Measurements from ENCODE around the gene AKAP11. TPM values are rescaled to one million over a fixed set of nuclear protein-coding genes. Genes with fewer than 3 reads are reported as not detected.

AKAP11 gene
- total RNA-seq, 2 donors from 2014 or later, result 20.8 to 36.1 TPM

DNA sequence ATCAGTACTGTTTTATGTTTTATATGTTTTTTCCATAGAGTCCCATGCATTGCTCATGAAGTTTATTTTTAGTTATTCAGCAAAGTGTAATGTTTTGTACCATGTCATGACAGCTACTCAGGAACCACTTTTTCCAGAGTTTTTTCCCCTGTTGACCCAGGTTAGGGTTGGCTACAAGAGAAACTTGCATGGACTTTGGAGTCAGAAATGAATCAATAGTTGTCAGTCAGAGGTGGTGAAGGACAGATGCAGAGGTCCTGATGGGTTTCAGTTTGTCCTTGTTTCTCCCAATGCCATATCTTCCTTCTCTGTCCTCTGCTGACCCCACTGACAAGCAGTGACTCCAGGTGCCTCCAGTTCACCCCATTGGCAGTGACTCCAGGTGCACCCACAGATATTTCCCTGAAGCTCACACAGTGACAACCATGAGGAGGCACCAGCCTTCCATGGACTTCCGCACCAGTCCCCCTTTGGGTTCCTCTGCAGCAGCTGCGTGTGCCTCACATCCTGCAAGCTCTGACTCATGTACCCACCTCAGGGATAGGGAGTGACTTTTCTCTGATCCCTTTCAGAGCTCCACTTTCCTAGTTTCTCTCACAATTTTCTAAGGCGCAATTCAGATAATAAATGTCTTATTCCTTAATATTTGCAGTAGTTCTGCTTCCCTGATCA is 92.1 kb downstream of the AKAP11 start:
- TF ChIP-seq, protein P1, sequence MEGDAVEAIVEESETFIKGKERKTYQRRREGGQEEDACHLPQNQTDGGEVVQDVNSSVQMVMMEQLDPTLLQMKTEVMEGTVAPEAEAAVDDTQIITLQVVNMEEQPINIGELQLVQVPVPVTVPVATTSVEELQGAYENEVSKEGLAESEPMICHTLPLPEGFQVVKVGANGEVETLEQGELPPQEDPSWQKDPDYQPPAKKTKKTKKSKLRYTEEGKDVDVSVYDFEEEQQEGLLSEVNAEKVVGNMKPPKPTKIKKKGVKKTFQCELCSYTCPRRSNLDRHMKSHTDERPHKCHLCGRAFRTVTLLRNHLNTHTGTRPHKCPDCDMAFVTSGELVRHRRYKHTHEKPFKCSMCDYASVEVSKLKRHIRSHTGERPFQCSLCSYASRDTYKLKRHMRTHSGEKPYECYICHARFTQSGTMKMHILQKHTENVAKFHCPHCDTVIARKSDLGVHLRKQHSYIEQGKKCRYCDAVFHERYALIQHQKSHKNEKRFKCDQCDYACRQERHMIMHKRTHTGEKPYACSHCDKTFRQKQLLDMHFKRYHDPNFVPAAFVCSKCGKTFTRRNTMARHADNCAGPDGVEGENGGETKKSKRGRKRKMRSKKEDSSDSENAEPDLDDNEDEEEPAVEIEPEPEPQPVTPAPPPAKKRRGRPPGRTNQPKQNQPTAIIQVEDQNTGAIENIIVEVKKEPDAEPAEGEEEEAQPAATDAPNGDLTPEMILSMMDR (IDR thresholded peaks at IDR 0.05), result no peak
- TF ChIP-seq POLR2AphosphoS5 (IDR thresholded peaks at IDR 0.05) (no peak), POLR2A (IDR thresholded peaks at IDR 0.05) (no peak)
- Histone ChIP-seq H3K36me3 (no peaks in the 10 kb centered on the region), H3K27ac (no peak overlapping the region), H3K4me1 (replicated peaks) (no peaks in the 10 kb centered on the region), H3K4me3 (no peak overlapping the region), H3K27me3 (replicated peaks; ENCODE audit: insufficient read depth) (no peaks in the 10 kb centered on the region), H3K9me3 (no peaks in the 10 kb centered on the region)
- intact Hi-C loops (cut with DNase I), result no loop called here
- no peak for DNase-seq (ENCODE audit: low spot score)
- 77% methylated on average over 3 of the region's 3 CpGs for WGBS

DNA sequence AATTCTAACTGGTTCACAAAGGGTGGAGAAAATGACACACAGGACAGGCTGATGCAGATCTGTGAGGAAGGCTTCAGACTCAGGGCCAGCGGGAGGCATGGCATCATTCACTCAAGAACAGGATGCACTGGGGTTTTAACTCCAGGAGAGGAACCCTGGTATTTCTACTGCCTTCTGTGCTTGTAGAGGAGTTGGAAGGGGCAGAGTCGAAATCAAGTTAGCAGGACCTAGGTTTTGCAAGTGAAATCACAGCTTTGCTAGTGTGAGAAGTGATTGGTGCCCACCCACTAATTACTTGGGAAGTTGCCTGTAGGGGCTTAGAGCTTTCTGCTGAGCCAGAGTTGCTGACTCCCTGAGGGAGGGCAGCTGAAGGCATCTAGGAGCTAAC is 92.7 kb downstream of the AKAP11 start:
- Histone ChIP-seq H3K36me3 (no peaks in the 10 kb centered on the region), H3K27me3 (replicated peaks; ENCODE audit: insufficient read depth) (no peaks in the 10 kb centered on the region), H3K9me3 (no peaks in the 10 kb centered on the region), H3K4me3 (no peak overlapping the region), H3K4me1 (replicated peaks) (no peaks in the 10 kb centered on the region), H3K27ac (no peak overlapping the region)
- DNase-seq (ENCODE audit: low spot score), result no peak
- intact Hi-C loops (cut with DNase I), result no loop called here
- TF ChIP-seq POLR2AphosphoS5 (IDR thresholded peaks at IDR 0.05) (no peak), POLR2A (IDR thresholded peaks at IDR 0.05) (no peak)
- TF ChIP-seq, protein P1 (IDR thresholded peaks at IDR 0.05), result no peak
- 23% methylated on average over 2 of the region's 2 CpGs for WGBS

DNA sequence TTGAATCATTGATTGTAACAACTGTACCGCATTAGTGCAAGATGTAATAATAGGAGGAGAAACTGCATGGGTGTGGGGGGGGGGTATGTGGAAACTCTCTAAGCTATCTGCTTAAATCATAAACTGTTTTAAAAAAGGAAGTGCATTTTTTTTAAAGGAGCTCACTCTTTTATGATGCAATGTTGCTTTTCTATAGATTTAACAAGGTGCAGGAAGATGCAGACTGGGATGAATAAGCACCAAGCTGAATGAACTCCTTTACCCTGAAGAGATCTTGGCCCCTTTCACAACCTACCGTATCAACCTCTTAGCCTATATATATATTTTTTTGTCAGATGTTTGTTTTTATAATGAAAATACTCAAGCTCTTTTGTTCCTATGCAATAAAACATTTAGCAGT is 95.9 kb downstream of the AKAP11 start:
- Histone ChIP-seq H3K9me3 (no peaks in the 10 kb centered on the region), H3K4me1 (replicated peaks) (no peaks in the 10 kb centered on the region), H3K27me3 (replicated peaks; ENCODE audit: insufficient read depth) (no peaks in the 10 kb centered on the region), H3K27ac (no peak overlapping the region), H3K36me3 (no peaks in the 10 kb centered on the region), H3K4me3 (no peak overlapping the region)
- intact Hi-C loops (cut with DNase I), result no loop called here
- DNase-seq (ENCODE audit: low spot score), result no peak
- WGBS, result 48% methylated on average over 2 of the region's 2 CpGs
- TF ChIP-seq, protein P1 (IDR thresholded peaks at IDR 0.05), result no peak
- no peak for TF ChIP-seq POLR2A (IDR thresholded peaks at IDR 0.05)
- TF ChIP-seq POLR2AphosphoS5 (IDR thresholded peaks at IDR 0.05), result no peak

DNA sequence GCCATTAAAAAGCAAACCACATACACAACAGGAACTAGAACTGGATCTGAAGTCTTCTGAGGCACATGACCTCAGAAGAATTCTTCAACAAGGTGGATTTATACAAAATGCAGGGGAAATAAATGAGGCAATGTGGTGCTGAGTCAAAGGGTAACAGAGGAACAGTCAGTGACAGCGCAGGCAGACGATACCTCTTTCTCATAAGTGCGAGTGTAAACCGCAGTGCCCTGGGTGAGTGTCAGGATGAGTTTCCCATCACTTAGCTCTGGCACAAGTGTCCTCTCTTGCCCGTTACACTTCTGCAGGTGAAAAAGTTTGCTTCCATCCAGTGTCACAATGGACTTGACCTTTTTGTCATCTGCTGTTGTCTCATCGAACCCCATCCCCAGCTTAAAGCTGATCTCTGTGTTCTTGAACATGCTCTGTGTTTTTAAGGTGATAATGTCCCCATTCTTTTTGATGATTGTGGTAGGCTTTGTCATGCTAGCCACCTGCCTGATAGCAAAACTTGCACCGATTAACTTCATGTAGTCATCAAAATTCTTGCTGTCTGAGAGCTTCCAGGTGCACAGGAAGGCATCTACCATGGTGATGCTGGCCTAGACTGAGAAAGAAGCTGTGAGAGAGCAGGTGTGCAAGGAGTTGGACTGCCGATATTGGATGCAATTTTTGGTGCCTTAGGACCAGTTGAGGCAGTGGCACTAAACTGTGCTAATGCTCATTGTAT is 97.3 kb downstream of the AKAP11 start:
- no peak for TF ChIP-seq POLR2A (IDR thresholded peaks at IDR 0.05)
- TF ChIP-seq, protein P1 (IDR thresholded peaks at IDR 0.05), result no peak
- TF ChIP-seq POLR2AphosphoS5 (IDR thresholded peaks at IDR 0.05), result no peak
- H3K4me3 ChIP-seq, result no peak overlapping the region
- intact Hi-C loops (cut with DNase I), result no loop called here
- no peaks in the 10 kb centered on the region for H3K9me3 ChIP-seq
- no peaks in the 10 kb centered on the region for H3K27me3 ChIP-seq (replicated peaks; ENCODE audit: insufficient read depth)
- H3K36me3 ChIP-seq, result no peaks in the 10 kb centered on the region
- no peak for DNase-seq (ENCODE audit: low spot score)
- no peaks in the 10 kb centered on the region for H3K4me1 ChIP-seq (replicated peaks)
- 91% methylated on average over 8 of the region's 8 CpGs for WGBS
- no peak overlapping the region for H3K27ac ChIP-seq

DNA sequence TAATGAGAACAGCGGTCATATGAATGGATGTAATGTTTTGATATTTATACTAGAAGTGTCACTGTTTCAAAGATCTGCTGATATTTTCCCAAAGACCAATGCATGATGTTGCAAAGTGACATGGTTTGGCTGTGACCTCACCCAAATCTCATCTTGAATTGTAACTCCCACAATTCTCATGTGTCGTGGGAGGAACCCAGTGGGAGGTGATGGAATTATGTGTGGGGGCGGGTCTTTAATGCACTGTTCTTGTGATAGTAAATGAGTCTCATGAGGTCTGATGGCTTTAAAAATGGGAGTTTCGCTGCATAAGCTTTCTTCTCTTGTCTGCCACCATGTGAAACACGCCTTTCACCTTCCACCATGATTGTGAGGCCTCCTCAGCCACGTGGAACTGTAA is 98.3 kb downstream of the AKAP11 start:
- no peaks in the 10 kb centered on the region for H3K9me3 ChIP-seq
- no peaks in the 10 kb centered on the region for H3K4me1 ChIP-seq (replicated peaks)
- no peaks in the 10 kb centered on the region for H3K27me3 ChIP-seq (replicated peaks; ENCODE audit: insufficient read depth)
- intact Hi-C loops (cut with DNase I), result no loop called here
- 66% methylated on average over 6 of the region's 6 CpGs for WGBS
- no peak overlapping the region for H3K4me3 ChIP-seq
- no peaks in the 10 kb centered on the region for H3K36me3 ChIP-seq
- no peak for DNase-seq (ENCODE audit: low spot score)
- no peak overlapping the region for H3K27ac ChIP-seq
- TF ChIP-seq, protein P1 (IDR thresholded peaks at IDR 0.05), result no peak
- no peak for TF ChIP-seq POLR2A (IDR thresholded peaks at IDR 0.05)
- TF ChIP-seq POLR2AphosphoS5 (IDR thresholded peaks at IDR 0.05), result no peak
